GM18909 (cell line): ENCODE results near the gene STRIP1.

Source experiments
- ATAC-seq: cut with Tn5 transposase; IDR thresholded peaks from one replicate; pipeline ENCODE4 v1.9.1; 2021; ENCODE audit warnings: mild to moderate bottlenecking; ENCODE audit not compliant: unreplicated experiment, poor library complexity

Gene STRIP1

DNA sequence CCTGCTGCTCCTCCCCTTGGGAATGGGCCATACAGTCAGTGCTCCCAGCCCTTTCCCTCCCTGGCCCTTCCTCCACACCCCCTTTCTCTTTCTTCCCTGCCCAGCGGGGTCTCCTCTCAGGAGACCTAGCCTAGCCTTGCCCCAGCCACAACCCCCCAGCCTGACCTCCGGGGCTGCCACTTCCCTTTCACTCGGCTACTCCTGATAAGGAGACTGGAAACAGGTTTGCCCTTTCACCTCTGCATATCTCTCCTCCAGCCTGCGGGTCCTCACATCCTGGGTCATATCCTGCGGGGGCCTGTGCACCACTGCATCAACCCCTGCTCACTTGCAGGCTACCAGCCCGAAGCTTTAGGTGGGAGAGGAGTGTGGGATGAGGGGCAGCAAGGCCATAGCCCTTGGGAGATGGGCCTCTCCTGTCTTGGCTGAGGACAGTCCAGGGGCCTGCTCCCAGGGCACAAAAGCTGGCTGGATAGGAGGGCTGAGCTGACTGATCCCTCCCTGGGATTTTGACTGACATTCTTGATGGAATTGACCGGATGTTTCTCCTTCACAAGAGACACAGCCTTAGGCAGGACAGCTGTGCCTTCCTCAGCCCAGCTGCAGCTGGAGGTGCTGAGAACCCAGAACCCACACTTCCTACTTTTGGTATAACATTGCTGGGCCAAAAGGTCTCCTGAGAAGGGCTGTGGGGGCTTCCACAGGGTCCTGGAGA is 55.3 kb downstream of the STRIP1 start:
- no peak for ATAC-seq

DNA sequence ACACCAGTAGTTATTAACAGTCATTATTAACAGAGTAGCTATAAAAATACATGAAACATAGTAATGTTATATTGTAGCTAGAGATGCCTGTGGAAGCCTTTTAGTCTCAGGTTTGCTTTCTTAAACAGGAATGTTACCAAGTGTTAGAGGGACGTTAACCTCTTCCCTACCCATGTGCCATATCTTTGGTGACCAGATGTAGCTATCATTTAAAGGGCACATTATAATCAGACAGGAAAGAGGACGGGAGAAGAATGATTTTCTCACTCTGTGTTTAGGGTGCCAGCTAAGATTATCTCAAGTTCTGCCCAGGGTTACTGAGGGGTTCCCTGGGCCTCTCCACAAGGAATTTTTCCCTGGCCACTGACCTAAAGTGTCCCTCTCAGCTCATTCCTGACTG is 57.0 kb downstream of the STRIP1 start:
- ATAC-seq = no peak

DNA sequence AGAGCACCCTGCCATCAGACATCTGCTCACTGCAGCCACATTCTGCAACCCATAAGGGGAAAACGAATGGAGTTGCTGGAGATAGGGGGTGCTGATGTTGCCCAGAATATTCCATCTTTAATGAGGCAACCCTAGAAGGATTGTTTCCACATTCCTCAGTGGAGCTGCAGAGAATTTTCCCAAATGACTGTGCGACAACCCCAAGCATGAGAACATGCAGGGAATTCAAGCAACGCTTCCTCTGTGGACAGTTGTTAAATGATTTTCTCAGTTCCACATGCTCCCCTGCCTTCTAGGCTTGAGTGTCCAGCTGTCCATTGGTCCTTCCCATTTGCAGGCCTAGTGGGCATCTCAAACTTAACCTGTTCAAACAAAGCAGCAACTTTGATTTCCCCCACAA is 57.4 kb downstream of the STRIP1 start:
- no peak for ATAC-seq

DNA sequence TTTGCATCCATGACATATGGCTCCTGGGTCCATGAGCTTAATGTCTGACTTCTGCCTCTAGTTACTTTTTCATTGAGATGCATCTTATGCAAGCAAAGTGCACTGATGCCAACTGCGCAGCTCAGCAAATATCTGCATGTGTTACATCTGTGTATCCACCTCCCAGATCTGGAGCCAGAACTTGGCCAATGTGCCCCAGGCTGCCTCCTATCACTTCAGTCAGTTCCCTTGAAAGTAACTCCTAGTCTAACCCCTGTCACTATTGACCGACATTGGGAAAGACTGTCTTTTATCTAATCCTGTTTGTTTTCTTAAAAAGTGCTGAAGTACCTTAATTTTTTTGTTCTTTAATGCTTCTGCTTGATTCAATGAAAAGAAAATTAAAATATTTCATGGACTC is 58.6 kb downstream of the STRIP1 start:
- ATAC-seq = no peak

DNA sequence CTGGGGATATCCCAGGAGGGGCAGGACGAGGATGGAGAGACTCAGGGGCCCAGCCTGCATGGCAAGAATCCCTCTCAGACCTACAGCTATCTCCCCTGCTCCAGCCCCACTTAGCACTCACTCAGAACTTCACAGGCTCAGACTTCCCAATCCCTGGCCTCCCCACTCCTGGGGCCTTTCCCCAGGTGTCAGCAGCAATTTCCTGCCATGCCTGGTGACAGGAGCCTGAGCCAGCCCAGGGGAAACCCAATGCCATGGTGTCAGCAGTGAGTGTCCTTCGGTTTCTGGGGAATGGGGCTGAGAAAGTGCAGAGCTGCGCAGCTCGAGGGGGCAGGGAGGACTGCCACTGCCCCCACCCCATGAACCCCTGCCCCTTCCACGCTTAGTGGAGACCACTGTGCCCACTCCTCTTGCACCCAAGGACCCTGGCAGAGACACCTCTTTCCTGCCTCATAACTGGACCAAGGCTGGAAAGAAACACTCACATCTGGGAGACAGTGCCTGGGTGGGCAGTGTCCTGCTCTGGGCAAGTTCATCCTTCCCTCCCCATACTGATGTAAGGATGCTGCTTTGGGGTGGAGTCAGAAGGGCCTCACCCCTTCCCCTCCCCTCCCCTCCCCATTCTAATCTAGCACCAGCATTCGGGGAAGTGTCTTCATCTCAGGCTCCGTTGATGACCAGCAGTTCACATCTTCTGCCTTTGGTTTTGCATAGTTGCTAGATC is 60.7 kb downstream of the STRIP1 start:
- no peak for ATAC-seq

DNA sequence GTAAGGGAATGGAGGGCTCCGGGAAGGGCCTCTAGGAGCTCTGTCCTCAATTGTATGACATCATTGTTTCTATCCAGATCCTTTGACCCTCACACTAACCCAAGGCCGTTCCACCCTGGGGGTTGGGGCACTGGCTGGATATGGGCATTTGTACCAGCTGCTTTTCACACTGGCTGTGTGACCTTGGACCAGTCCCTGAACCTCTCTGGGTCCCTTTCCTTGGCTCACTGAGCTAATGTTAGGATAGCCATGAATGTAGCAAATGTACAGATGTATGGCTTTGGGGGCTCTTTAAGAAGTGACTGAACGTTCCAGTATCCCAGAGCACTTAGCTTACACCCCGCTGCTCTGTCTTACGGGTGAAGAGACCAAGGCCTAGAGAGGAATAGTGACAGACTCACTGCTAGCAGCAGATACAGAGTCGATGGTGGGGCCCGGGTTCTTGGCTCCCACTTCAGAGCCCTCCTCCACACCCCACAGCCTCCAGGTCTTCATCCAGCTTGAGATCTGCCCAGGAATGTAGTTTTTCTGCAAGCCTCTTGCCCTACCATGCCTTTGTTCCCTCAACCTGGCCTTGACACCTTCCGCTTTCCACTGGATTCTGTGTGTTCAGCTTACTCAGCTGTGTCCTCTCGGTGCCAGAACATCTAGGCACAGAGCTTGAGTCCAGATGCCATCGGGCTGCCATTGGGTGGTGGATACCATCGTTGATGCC is 63.2 kb downstream of the STRIP1 start:
- ATAC-seq = no peak

DNA sequence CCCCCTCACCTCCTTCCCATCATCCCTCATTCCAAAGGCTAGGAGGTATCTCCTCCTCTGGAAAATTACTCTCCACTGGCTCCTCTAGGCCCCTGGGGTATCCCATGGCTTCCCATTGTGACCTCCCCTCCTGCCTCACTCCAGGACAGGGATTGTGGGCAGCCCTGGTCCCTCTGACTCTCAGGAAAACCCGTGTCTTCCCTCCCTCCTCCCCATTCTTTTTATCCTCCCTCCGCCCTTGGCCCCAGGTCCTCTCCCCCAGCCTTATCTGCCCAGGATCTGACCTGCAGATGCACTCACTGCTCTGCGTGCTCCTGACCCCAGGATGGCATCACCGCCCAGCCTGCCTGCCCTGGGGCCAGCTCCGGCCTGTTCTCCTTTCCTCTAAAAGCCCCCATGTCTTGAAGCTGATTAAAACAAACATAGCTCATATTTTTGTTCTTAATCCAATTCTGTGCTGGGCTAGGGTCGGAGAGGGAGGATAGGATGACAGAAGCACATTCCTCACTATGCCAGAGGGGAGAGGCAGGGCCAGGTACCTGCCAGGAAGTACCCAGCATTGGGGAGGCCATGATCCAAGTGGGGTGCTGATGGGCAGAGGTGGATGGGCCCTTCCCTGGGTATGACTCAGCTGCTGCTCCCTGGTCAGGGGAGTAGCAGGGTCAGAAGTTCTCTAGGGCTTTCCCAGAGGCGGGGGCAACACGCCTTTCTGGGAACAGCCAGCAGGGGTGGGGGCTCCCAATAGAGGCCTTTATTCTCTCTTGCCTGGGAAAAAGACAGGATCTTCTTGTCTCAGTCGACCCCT is 64.0 kb downstream of the STRIP1 start:
- no peak for ATAC-seq

DNA sequence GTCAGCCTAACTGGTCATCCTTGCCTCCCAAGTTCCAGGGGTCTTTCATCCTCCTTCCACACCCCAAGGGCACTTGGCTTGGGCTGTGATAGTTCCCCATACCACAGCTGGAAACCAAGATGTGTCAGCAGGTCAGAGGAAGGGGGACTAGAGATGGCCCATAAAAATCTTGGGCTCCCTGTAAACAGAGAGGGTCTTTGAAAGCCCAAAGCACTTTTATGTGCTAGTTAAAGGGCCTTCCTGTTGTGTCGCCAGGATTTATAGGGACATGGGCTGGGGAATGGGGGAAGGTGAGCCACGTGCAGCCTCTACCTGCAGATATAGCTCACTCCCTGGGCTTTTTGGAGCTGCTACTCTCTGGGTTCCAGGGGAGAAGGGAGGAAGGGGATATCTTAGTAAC is 65.9 kb downstream of the STRIP1 start:
- ATAC-seq = no peak

DNA sequence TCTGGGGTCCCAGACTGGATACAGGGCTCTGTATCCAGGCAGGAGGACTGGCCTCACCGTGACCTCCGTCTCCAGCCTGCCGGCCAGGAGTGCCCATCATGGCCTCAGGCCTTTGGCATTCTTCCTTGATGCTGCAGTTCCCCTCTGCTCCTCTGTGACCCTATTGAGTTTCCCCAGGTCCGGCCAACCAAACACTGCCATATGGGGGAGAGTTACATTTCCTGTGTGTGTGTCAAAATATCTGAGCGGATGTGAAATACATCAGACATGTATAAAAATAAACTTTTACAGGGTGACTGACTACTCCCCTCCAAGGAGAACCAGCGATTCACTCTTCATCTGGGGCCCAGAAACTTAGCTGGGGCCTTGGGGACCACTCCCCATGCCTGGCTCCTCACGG is 67.7 kb downstream of the STRIP1 start:
- no peak for ATAC-seq
